Astrocyte (in vitro differentiated cells and primary cell): ENCODE results near the gene MICAL3. TPM values are rescaled to one million over a fixed set of nuclear protein-coding genes. Genes with fewer than 3 reads are reported as not detected.
"Not testable (repeated sequence)": the region's sequence is repeated elsewhere in the genome, so short reads cannot be mapped to it uniquely, and the experiment has no call there.

Source experiments
- DNase-seq: peaks from one replicate; pipeline ENCODE4 v3.0.0-alpha.2; 2010; ENCODE audit warnings: low read depth
- FAIRE-seq: peaks from 2 replicates; lab custom pipeline; 2011; peaks lifted over from hg19 to GRCh38; lab: Jason Lieb, UNC
- H2AFZ ChIP-seq: 2 replicates; pipeline ENCODE4 v1.6.0; 2012; ENCODE audit warnings: low read depth, low read length, inconsistent platforms
- H3K27ac ChIP-seq: 2 replicates; pipeline ENCODE4 v1.5.1; 2011; ENCODE audit warnings: low read depth, low read length, inconsistent platforms
- H3K27me3 ChIP-seq: 2 replicates; pipeline ENCODE4 v1.6.0; 2011; ENCODE audit warnings: low read length, inconsistent platforms; ENCODE audit not compliant: insufficient read depth
- H3K36me3 ChIP-seq: 2 replicates; pipeline ENCODE4 v1.5.1; 2011; ENCODE audit warnings: low read length, inconsistent platforms; ENCODE audit not compliant: insufficient read depth
- H3K4me1 ChIP-seq: 2 replicates; pipeline ENCODE4 v1.5.1; 2011; ENCODE audit warnings: low read length, inconsistent platforms; ENCODE audit not compliant: insufficient read depth
- H3K4me2 ChIP-seq: 2 replicates; pipeline ENCODE4 v1.6.0; 2012; ENCODE audit warnings: low read length, inconsistent platforms
- H3K4me3 ChIP-seq: 2 replicates; pipeline ENCODE4 v1.5.1; 2011; ENCODE audit warnings: low read depth, mild to moderate bottlenecking, low read length, inconsistent platforms; ENCODE audit not compliant: insufficient read depth
- H3K79me2 ChIP-seq: 2 replicates; pipeline ENCODE4 v1.6.0; 2012; ENCODE audit warnings: mild to moderate bottlenecking, low read length, inconsistent platforms; ENCODE audit not compliant: insufficient read depth
- H3K9ac ChIP-seq: 2 replicates; pipeline ENCODE4 v1.6.0; 2012; ENCODE audit warnings: mild to moderate bottlenecking, low read length, inconsistent platforms
- H3K9me3 ChIP-seq: 2 replicates; pipeline ENCODE4 v1.5.1; 2012; ENCODE audit warnings: low read depth, mild to moderate bottlenecking, low read length, inconsistent platforms; ENCODE audit not compliant: insufficient read depth
- H4K20me1 ChIP-seq: 2 replicates; pipeline ENCODE4 v1.6.0; 2012; ENCODE audit warnings: low read length, inconsistent platforms; ENCODE audit not compliant: insufficient read depth
- H3K27ac Mint-ChIP-seq: one replicate; pipeline ENCODE4 v1.8.0; 2021; ENCODE audit warnings: mild to moderate bottlenecking, mixed read lengths; ENCODE audit not compliant: unreplicated experiment
- H3K27me3 Mint-ChIP-seq: one replicate; pipeline ENCODE4 v1.8.0; 2021; ENCODE audit warnings: low read depth, mixed read lengths; ENCODE audit not compliant: unreplicated experiment
- H3K36me3 Mint-ChIP-seq: one replicate; pipeline ENCODE4 v1.8.0; 2021; ENCODE audit warnings: low read depth, mixed read lengths; ENCODE audit not compliant: unreplicated experiment
- H3K4me1 Mint-ChIP-seq: one replicate; pipeline ENCODE4 v1.8.0; 2021; ENCODE audit warnings: low read depth, mixed read lengths; ENCODE audit not compliant: unreplicated experiment
- H3K4me3 Mint-ChIP-seq: one replicate; pipeline ENCODE4 v1.8.0; 2021; ENCODE audit warnings: mild to moderate bottlenecking, moderate library complexity, mixed read lengths; ENCODE audit not compliant: unreplicated experiment
- H3K9me3 Mint-ChIP-seq: one replicate; pipeline ENCODE4 v1.8.0; 2021; ENCODE audit warnings: mild to moderate bottlenecking, mixed read lengths; ENCODE audit not compliant: unreplicated experiment
- EZH2 ChIP-seq: IDR thresholded peaks from 2 replicates; pipeline ENCODE4 v1.6.1; 2012; ENCODE audit warnings: mild to moderate bottlenecking, low read length, inconsistent platforms; ENCODE audit not compliant: insufficient read depth
- total RNA-seq: library from RNA; stranded (reverse); gene quantifications from 2 replicates; pipeline ENCODE4 v1.2.1, GENCODE V29; 2021
- TF ChIP-seq, protein P1 (sequence below): IDR thresholded peaks from 2 replicates; pipeline ENCODE4 v1.5.1; 2011; ENCODE audit warnings: low read depth, mild to moderate bottlenecking, inconsistent platforms, low read length, moderate library complexity; ENCODE audit not compliant: insufficient read depth

MICAL3 gene
- total RNA-seq, 1 donor from 2014 or later = 113 TPM

- H3K4me3 ChIP-seq = no peak overlapping the region
- Mint-ChIP-seq H3K9me3 (no peaks in the 10 kb centered on the region), H3K27me3 (peaks cover 5% of the 10 kb centered on the region), H3K4me1 (peaks cover 40% of the 10 kb centered on the region), H3K27ac (peak overlapping the region; percentile 10), H3K36me3 (peaks cover 3% of the 10 kb centered on the region), H3K4me3 (peak overlapping the region; percentile 31)
- H3K27me3 ChIP-seq = no peaks in the 10 kb centered on the region
- H4K20me1 ChIP-seq = no peaks in the 10 kb centered on the region
- no peaks in the 10 kb centered on the region for H3K36me3 ChIP-seq
- H3K9ac ChIP-seq = no peak overlapping the region
- FAIRE-seq (no peak), DNase-seq (no peak)
- H3K4me1 ChIP-seq = peaks cover 23% of the 10 kb centered on the region
- no peak overlapping the region for H3K27ac ChIP-seq
- H2AFZ ChIP-seq = no peak overlapping the region
- H3K9me3 ChIP-seq = no peaks in the 10 kb centered on the region
- no peak overlapping the region for H3K4me2 ChIP-seq
- no peaks in the 10 kb centered on the region for H3K79me2 ChIP-seq
- TF ChIP-seq EZH2 = no peak
- TF ChIP-seq, protein P1, sequence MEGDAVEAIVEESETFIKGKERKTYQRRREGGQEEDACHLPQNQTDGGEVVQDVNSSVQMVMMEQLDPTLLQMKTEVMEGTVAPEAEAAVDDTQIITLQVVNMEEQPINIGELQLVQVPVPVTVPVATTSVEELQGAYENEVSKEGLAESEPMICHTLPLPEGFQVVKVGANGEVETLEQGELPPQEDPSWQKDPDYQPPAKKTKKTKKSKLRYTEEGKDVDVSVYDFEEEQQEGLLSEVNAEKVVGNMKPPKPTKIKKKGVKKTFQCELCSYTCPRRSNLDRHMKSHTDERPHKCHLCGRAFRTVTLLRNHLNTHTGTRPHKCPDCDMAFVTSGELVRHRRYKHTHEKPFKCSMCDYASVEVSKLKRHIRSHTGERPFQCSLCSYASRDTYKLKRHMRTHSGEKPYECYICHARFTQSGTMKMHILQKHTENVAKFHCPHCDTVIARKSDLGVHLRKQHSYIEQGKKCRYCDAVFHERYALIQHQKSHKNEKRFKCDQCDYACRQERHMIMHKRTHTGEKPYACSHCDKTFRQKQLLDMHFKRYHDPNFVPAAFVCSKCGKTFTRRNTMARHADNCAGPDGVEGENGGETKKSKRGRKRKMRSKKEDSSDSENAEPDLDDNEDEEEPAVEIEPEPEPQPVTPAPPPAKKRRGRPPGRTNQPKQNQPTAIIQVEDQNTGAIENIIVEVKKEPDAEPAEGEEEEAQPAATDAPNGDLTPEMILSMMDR = no peak
Measured at GRCh38 chr22:18066181-18066859, 42.0 kb upstream of the MICAL3 start.

DNA sequence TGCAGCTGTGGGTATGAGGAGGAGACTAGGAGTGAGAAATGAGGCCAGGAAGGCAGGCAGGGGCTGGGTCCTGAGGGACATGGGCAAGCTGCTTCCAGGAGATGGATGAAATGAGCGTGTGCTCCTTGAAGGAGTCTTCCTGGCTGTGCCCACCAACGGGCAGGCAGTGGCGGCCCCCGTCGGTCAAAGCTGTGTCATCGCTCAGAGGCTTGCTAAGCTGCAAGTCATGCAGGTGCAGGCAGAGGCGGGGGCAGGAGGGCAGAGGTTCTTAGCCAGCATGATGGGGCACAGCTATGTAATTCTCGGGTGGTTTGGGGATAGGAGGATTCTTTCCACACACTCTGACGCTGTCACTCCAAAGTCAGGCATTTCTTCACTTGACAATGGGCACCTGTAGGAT, 40.9 kb upstream of the MICAL3 start:
- H2AFZ ChIP-seq = no peak overlapping the region
- DNase-seq = no peak
- H3K9ac ChIP-seq = no peak overlapping the region
- FAIRE-seq = no peak
- Mint-ChIP-seq H3K36me3 (peaks cover 3% of the 10 kb centered on the region), H3K4me1 (peaks cover 46% of the 10 kb centered on the region), H3K27ac (no peak overlapping the region), H3K27me3 (peaks cover 5% of the 10 kb centered on the region), H3K4me3 (no peak overlapping the region), H3K9me3 (no peaks in the 10 kb centered on the region)
- TF ChIP-seq, protein P1 = no peak
- no peak for TF ChIP-seq EZH2
- H3K9me3 ChIP-seq = no peaks in the 10 kb centered on the region
- no peaks in the 10 kb centered on the region for H3K27me3 ChIP-seq
- H4K20me1 ChIP-seq = no peaks in the 10 kb centered on the region
- no peaks in the 10 kb centered on the region for H3K79me2 ChIP-seq
- no peak overlapping the region for H3K4me2 ChIP-seq
- H3K4me3 ChIP-seq = no peak overlapping the region
- no peak overlapping the region for H3K27ac ChIP-seq
- H3K4me1 ChIP-seq = peaks cover 30% of the 10 kb centered on the region
- no peaks in the 10 kb centered on the region for H3K36me3 ChIP-seq

DNA sequence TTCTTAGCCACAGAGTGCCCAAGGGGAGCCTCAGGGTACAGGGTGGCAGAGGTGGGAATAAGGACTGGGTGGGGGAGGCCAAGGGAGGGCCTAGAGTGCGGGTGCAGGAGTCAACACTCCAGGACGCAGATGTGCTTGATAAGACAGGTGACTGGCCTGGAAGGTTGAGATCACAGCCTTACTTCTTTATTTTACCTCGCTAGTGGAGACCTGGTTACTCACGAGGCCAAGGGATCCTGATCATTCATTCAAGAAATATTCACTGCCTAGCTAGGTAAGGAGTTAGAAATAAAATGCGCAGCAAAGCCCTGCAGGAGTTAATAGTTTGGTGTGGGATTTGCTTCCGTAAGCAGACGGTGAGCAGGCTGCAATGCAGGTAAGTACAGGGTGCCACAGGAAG, 40.3 kb upstream of the MICAL3 start:
- Histone ChIP-seq H3K36me3 (no peaks in the 10 kb centered on the region), H3K27ac (no peak overlapping the region), H3K9ac (no peak overlapping the region), H3K79me2 (no peaks in the 10 kb centered on the region), H3K4me2 (no peak overlapping the region), H2AFZ (no peak overlapping the region), H4K20me1 (no peaks in the 10 kb centered on the region), H3K27me3 (no peaks in the 10 kb centered on the region), H3K4me3 (no peak overlapping the region), H3K9me3 (no peaks in the 10 kb centered on the region), H3K4me1 (peaks cover 30% of the 10 kb centered on the region)
- H3K36me3 Mint-ChIP-seq = peaks cover 3% of the 10 kb centered on the region
- no peak overlapping the region for H3K4me3 Mint-ChIP-seq
- no peak overlapping the region for H3K27ac Mint-ChIP-seq
- H3K27me3 Mint-ChIP-seq = peaks cover 5% of the 10 kb centered on the region
- FAIRE-seq (no peak), DNase-seq (no peak)
- no peaks in the 10 kb centered on the region for H3K9me3 Mint-ChIP-seq
- TF ChIP-seq, protein P1 = no peak
- no peak for TF ChIP-seq EZH2
- H3K4me1 Mint-ChIP-seq = peaks cover 49% of the 10 kb centered on the region

DNA sequence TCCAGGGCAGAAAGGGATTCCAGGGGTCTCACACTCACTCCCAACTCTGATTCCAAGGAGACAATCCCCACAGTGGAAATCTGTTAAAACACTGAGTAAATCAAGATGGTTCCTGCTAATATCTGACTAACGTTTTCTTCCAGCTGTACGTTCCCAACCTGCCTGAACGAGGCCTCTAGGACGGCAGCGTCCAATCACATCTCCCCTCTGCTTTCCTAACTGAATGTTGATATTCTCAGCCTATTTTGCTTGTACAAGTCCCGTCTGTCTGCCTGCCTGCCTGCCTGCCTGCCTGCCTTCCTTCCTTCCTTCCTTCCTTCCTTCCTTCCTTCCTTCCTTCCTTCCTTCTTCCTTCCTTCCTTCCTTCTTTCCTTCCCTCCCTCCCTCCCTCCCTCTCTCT, 39.4 kb upstream of the MICAL3 start:
- not testable (repeated sequence) for H3K27me3 ChIP-seq, H3K4me3 ChIP-seq, H3K36me3 ChIP-seq, H3K4me3 Mint-ChIP-seq, DNase-seq, H2AFZ ChIP-seq, H4K20me1 ChIP-seq, H3K27ac ChIP-seq, H3K27me3 Mint-ChIP-seq, H3K4me2 ChIP-seq, H3K27ac Mint-ChIP-seq, H3K9ac ChIP-seq, H3K9me3 ChIP-seq, FAIRE-seq, H3K9me3 Mint-ChIP-seq, H3K79me2 ChIP-seq, H3K36me3 Mint-ChIP-seq
- H3K4me1 ChIP-seq = peaks cover 30% of the 10 kb centered on the region
- peaks cover 45% of the 10 kb centered on the region for H3K4me1 Mint-ChIP-seq
